Endodermal cell (in vitro differentiated cells): ENCODE measurements around the gene CDH2. TPM values are rescaled to one million over a fixed set of nuclear protein-coding genes. Genes with fewer than 3 reads are reported as not detected.
A peak's percentile ranks its signal among the peaks of the same experiment; 100 is the strongest.

Experiments
- DNase-seq: peaks from one replicate; pipeline ENCODE4 v3.0.0-alpha.2; 2017
- H3K27ac ChIP-seq: 2 replicates; pipeline ENCODE4 v1.5.1; 2013; ENCODE audit warnings: mild to moderate bottlenecking, low read depth, low read length, moderate library complexity
- H3K27me3 ChIP-seq: 2 replicates; pipeline ENCODE4 v1.6.1; 2013; ENCODE audit warnings: mild to moderate bottlenecking, low read length, moderate library complexity; ENCODE audit not compliant: insufficient read depth, control insufficient read depth, poor library complexity, severe bottlenecking
- H3K36me3 ChIP-seq: 2 replicates; pipeline ENCODE4 v1.7.0; 2013; ENCODE audit warnings: mild to moderate bottlenecking, low read length, moderate library complexity; ENCODE audit not compliant: control insufficient read depth, insufficient read depth
- H3K4me1 ChIP-seq: one replicate; pipeline ENCODE4 v1.7.0; 2013; ENCODE audit warnings: low read length; ENCODE audit not compliant: control insufficient read depth, insufficient read depth
- H3K4me3 ChIP-seq: 2 replicates; pipeline ENCODE4 v1.5.1; 2013; ENCODE audit warnings: mild to moderate bottlenecking, low read length, moderate library complexity
- H3K9ac ChIP-seq: 2 replicates; pipeline ENCODE4 v1.6.1; 2013; ENCODE audit warnings: mild to moderate bottlenecking, low read length, moderate library complexity; ENCODE audit not compliant: poor library complexity, severe bottlenecking; ENCODE audit errors: extremely low read depth
- H3K9me3 ChIP-seq: 2 replicates; pipeline ENCODE4 v1.6.1; 2013; ENCODE audit warnings: mild to moderate bottlenecking, low read length, moderate library complexity; ENCODE audit not compliant: control insufficient read depth
- H3K27ac Mint-ChIP-seq: 2 replicates; pipeline ENCODE4 v1.8.0; 2020; ENCODE audit warnings: mixed read lengths
- H3K27me3 Mint-ChIP-seq: 2 replicates; pipeline ENCODE4 v1.8.0; 2021; ENCODE audit warnings: mild to moderate bottlenecking, mixed read lengths; ENCODE audit not compliant: insufficient read depth
- H3K36me3 Mint-ChIP-seq: 2 replicates; pipeline ENCODE4 v1.8.0; 2020; ENCODE audit warnings: low read depth, mixed read lengths
- H3K4me1 Mint-ChIP-seq: 2 replicates; pipeline ENCODE4 v1.8.0; 2020; ENCODE audit warnings: mixed read lengths
- H3K4me3 Mint-ChIP-seq: 2 replicates; pipeline ENCODE4 v1.8.0; 2020; ENCODE audit warnings: mild to moderate bottlenecking, moderate library complexity, mixed read lengths
- H3K9me3 Mint-ChIP-seq: 2 replicates; pipeline ENCODE4 v1.8.0; 2020; ENCODE audit warnings: mild to moderate bottlenecking, mixed read lengths
- WGBS, 2 experiments: methylation state at CpG; one replicate each; pipeline versions ENCODE4 v1.1.5 to v1.1.7; 2013; ENCODE audit warnings: missing lambda C conversion rate in 2 of 2, mixed read lengths in 1 of 2; ENCODE audit not compliant: insufficient coverage in 1 of 2, insufficient read length in 1 of 2; 5-methylcytosine and 5-hydroxymethylcytosine counted together
- total RNA-seq, 2 donors: library from RNA; stranded (reverse); fragmentation: NEBNext Ultra II Directional in 1 of 2; extraction: Animal tissue kit (Norgen Biotek cat#: 25700) in 1 of 2; gene quantifications; 2 replicates in 1 of 2; 3 replicates in 1 of 2; pipeline ENCODE4 v1.2.1, GENCODE V29; 2021
- TF ChIP-seq, protein P1 (sequence below): fragments of 200-600 bp; sonication (generic); conservative IDR thresholded peaks from 2 replicates; pipeline ENCODE4 v1.5.0; 2021; ENCODE audit warnings: antibody characterized with exemption, mild to moderate bottlenecking

The CDH2 gene
- total RNA-seq, 2 donors from 2014 or later: 486 to 572 TPM

DNA sequence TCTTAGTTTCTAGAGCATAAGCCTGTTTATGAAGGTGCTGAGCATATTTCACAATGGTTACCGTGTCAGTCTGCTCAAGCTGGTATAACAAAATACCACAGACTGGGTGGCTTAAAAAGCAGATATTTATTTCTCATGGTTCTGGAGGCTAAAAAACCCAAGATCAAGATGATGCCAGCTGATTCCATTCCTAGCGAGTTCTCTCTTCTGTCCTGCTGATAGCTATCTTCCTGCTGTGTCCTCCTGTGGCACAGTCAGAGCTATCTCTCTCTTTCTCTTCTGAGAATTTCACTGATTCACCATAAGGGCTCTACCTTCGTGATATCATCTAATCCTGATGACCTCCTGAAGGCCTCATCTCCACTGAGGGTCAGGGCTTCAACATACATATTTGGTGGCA is 273.0 kb downstream of the CDH2 start:
- Mint-ChIP-seq H3K36me3 (peaks cover 11% of the 10 kb centered on the region), H3K27ac (no peak overlapping the region), H3K4me3 (no peak overlapping the region), H3K27me3 (peaks cover 23% of the 10 kb centered on the region), H3K4me1 (peaks cover 34% of the 10 kb centered on the region), H3K9me3 (peaks cover 57% of the 10 kb centered on the region)
- 66 to 77% methylated on average over 2 to 3 of the region's 3 CpGs for WGBS, 2 experiments
- DNase-seq: no peak
- no peak overlapping the region for H3K27ac ChIP-seq
- H3K9ac ChIP-seq: no peak overlapping the region
- TF ChIP-seq, protein P1, sequence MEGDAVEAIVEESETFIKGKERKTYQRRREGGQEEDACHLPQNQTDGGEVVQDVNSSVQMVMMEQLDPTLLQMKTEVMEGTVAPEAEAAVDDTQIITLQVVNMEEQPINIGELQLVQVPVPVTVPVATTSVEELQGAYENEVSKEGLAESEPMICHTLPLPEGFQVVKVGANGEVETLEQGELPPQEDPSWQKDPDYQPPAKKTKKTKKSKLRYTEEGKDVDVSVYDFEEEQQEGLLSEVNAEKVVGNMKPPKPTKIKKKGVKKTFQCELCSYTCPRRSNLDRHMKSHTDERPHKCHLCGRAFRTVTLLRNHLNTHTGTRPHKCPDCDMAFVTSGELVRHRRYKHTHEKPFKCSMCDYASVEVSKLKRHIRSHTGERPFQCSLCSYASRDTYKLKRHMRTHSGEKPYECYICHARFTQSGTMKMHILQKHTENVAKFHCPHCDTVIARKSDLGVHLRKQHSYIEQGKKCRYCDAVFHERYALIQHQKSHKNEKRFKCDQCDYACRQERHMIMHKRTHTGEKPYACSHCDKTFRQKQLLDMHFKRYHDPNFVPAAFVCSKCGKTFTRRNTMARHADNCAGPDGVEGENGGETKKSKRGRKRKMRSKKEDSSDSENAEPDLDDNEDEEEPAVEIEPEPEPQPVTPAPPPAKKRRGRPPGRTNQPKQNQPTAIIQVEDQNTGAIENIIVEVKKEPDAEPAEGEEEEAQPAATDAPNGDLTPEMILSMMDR: no peak
- H3K4me3 ChIP-seq: peak overlapping the region; percentile 14
- H3K36me3 ChIP-seq: no peaks in the 10 kb centered on the region
- H3K9me3 ChIP-seq: peaks cover 68% of the 10 kb centered on the region
- H3K27me3 ChIP-seq: peaks cover 25% of the 10 kb centered on the region
- peaks cover 21% of the 10 kb centered on the region for H3K4me1 ChIP-seq

DNA sequence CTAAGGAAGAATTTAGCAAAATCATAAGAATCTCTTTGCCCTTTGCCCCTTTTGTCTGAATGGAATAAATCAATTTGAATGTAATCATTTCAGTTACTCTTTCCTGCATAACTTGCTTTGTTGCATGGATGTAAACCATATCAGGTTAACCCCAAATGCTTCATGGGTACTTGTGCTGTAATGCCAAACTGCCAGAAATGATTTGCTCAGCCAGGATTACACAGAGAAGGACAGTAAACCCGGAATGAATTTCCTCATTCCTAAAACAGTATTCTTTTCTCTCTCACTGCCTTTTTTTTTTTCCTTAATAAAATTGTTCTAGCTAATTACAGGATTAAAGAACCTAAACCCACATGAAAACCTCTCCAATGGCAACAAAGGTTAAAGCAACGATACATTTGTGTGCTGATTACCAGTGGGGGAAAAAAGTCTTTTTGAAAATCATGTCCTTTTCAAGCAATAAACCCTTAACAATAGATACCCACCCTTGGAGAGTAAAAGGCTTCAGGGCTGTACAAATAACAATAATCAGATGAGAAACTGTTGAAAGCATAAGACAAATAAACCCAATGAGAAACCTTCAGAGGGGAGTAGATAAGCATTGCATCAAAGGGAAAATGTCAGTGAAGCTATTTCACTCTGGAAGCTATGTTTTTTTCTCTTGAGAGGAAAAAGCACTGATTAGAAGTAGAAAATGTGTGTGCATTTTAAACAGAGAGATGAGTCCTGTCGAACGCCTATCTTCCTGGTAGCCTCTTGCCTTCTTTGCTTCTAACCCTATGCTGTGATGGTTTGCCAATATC is 275.3 kb downstream of the CDH2 start:
- no peaks in the 10 kb centered on the region for H3K36me3 ChIP-seq
- H3K9me3 ChIP-seq: peaks cover 45% of the 10 kb centered on the region
- peaks cover 24% of the 10 kb centered on the region for H3K4me1 ChIP-seq
- TF ChIP-seq, protein P1: no peak
- Mint-ChIP-seq H3K27me3 (peaks cover 38% of the 10 kb centered on the region), H3K27ac (no peak overlapping the region), H3K36me3 (peaks cover 5% of the 10 kb centered on the region), H3K4me3 (no peak overlapping the region), H3K9me3 (peaks cover 35% of the 10 kb centered on the region), H3K4me1 (peaks cover 45% of the 10 kb centered on the region)
- WGBS, 2 experiments: 81 to 83% methylated on average over 3 to 4 of the region's 4 CpGs
- DNase-seq: no peak
- H3K27ac ChIP-seq: no peak overlapping the region
- no peak overlapping the region for H3K9ac ChIP-seq
- H3K4me3 ChIP-seq: no peak overlapping the region
- peaks cover 48% of the 10 kb centered on the region for H3K27me3 ChIP-seq
